ENCODE measurements around the gene HAUS8.

- TF ChIP-seq RAD21 (conservative IDR thresholded peaks at IDR 0.05) = no peak
- no peak for TF ChIP-seq CTCF (IDR thresholded peaks at IDR 0.05; ENCODE audit: poor library complexity, severe bottlenecking)
- no peak for TF ChIP-seq TAF1 (IDR thresholded peaks at IDR 0.05; ENCODE audit: low read depth)
- no peak for TF ChIP-seq EP300 (conservative IDR thresholded peaks at IDR 0.05; ENCODE audit: poor library complexity, severe bottlenecking)
These were observed 16.6 kb upstream of the HAUS8 start for GRCh38 chr19:17091758-17092333.

Data from neural cell (in vitro differentiated cells).